ENCODE data around the gene VTA1. TPM values are rescaled to one million over a fixed set of nuclear protein-coding genes. Genes with fewer than 3 reads are reported as not detected.
A peak's percentile ranks its signal among the peaks of the same experiment; 100 is the strongest.
"Not testable (repeated sequence)": the region's sequence is repeated elsewhere in the genome, so short reads cannot be mapped to it uniquely, and the experiment has no call there.

Gene VTA1
- polyA plus RNA-seq (81.5 to 97.4 TPM (median 97.4 TPM) in 3 replicates), polyA minus RNA-seq (25.1 to 101 TPM (median 79.6 TPM) in 3 replicates)
- polyA plus RNA-seq (2011; ENCODE audit: low read depth), result 54.9 TPM
- 67.7 and 135 TPM in 2 replicates for polyA plus RNA-seq (2011; cell fraction: cytosol; rRNA removed)
- polyA plus RNA-seq (2011; cell fraction: nucleus; rRNA removed), result 61.6 and 64.3 TPM in 2 replicates
- 48.7 and 49.8 TPM in 2 replicates for polyA plus RNA-seq (2012; ENCODE audit: low replicate concordance)
- polyA minus RNA-seq (2011; cell fraction: cytosol; rRNA and poly(A)+ RNA removed), result 42.0 TPM
- polyA minus RNA-seq (2011; cell fraction: nucleus; rRNA and poly(A)+ RNA removed), result 29.2 and 49.4 TPM in 2 replicates

GRCh38 chr6:142146828-142147662 lies at the start of gene VTA1, which contains the start of gene NMBR:
VTA1 (plus strand) TSS chr6:142147263; CDS start chr6:142147288, 25 bp downstream.
NMBR (minus strand) TSS chr6:142147122; CDS start chr6:142088658, 58,464 bp downstream.
- no peaks in the 10 kb centered on the region for H3K9me1 ChIP-seq (ENCODE audit: control insufficient read depth, extremely low read depth, insufficient read depth, low read length)
- H3K4me1 ChIP-seq (ENCODE audit: control insufficient read depth, extremely low read depth, insufficient read depth, low read length), result peaks cover 13% of the 10 kb centered on the region
- peak within 1 kb of the TSS; percentile 67 for H3K27ac ChIP-seq (ENCODE audit: control insufficient read depth, insufficient read depth, low read length)
- H3K79me2 ChIP-seq (ENCODE audit: control insufficient read depth, insufficient read depth, low read length), result peaks cover 49% of the 10 kb centered on the region
- FAIRE-seq (peak; percentile 92), DNase-seq (ENCODE audit: low read depth, low spot score) (peak; percentile 84)
- H3K4me2 ChIP-seq (ENCODE audit: control insufficient read depth, extremely low read depth, insufficient read depth, low read depth, low read length), result peak within 1 kb of the TSS; percentile 90
- peaks cover 0 to 4% of the 10 kb centered on the region in 2 experiments for H3K36me3 ChIP-seq (ENCODE audit: control insufficient read depth in 2 of 2, extremely low read depth in 1 of 2, insufficient read depth in 2 of 2, low read length in 2 of 2)
- H3K9ac ChIP-seq (ENCODE audit: control insufficient read depth, extremely low read depth, insufficient read depth, low read length), result peak within 1 kb of the TSS; percentile 78
- peak within 1 kb of the TSS; percentile 92 for H2AFZ ChIP-seq (ENCODE audit: control insufficient read depth, low read length)
- no peaks in the 10 kb centered on the region for H4K20me1 ChIP-seq (ENCODE audit: control insufficient read depth, extremely low read depth, insufficient read depth, low read length)
- peak within 1 kb of the TSS; percentile 78 to 99 (median 95) for H3K4me3 ChIP-seq (ENCODE audit: control insufficient read depth in 2 of 3, extremely low read depth in 1 of 3, insufficient read depth in 2 of 3, low read depth in 1 of 3, low read length in 3 of 3)
- no peaks in the 10 kb centered on the region for H3K9me3 ChIP-seq (ENCODE audit: control insufficient read depth, low read depth, low read length)
- TF ChIP-seq EZH2 (IDR thresholded peaks at IDR 0.05; ENCODE audit: low read length) (no peak), CTCF (optimal IDR thresholded peaks at IDR 0.05 in 1 of 3, IDR thresholded peaks at IDR 0.05 in 1 of 3, conservative IDR thresholded peaks at IDR 0.05 in 1 of 3; ENCODE audit: extremely low read depth in 1 of 3, insufficient read depth in 2 of 3, low read length in 3 of 3) (peak; percentile 77 to 93 (median 89))
- dilution Hi-C loops (cut with MboI; ENCODE audit: extremely low pct_ligation_motif_present, low sequenced_read_pairs), result no loop called here
- no peaks in the 10 kb centered on the region for H3K27me3 ChIP-seq (ENCODE audit: control insufficient read depth, extremely low read depth, insufficient read depth, low read length)

- not testable (repeated sequence) for FAIRE-seq; H3K4me2 ChIP-seq (ENCODE audit: control insufficient read depth, extremely low read depth, insufficient read depth, low read depth, low read length); H4K20me1 ChIP-seq (ENCODE audit: control insufficient read depth, extremely low read depth, insufficient read depth, low read length); H3K9me3 ChIP-seq (ENCODE audit: control insufficient read depth, low read depth, low read length); H3K4me1 ChIP-seq (ENCODE audit: control insufficient read depth, extremely low read depth, insufficient read depth, low read length); H3K79me2 ChIP-seq (ENCODE audit: control insufficient read depth, insufficient read depth, low read length); H3K4me3 ChIP-seq (ENCODE audit: control insufficient read depth in 2 of 3, extremely low read depth in 1 of 3, insufficient read depth in 2 of 3, low read depth in 1 of 3, low read length in 3 of 3); H2AFZ ChIP-seq (ENCODE audit: control insufficient read depth, low read length); DNase-seq (ENCODE audit: low read depth, low spot score); H3K9me1 ChIP-seq (ENCODE audit: control insufficient read depth, extremely low read depth, insufficient read depth, low read length); H3K36me3 ChIP-seq (ENCODE audit: control insufficient read depth in 2 of 2, extremely low read depth in 1 of 2, insufficient read depth in 2 of 2, low read length in 2 of 2); H3K9ac ChIP-seq (ENCODE audit: control insufficient read depth, extremely low read depth, insufficient read depth, low read length); H3K27ac ChIP-seq (ENCODE audit: control insufficient read depth, insufficient read depth, low read length); H3K27me3 ChIP-seq (ENCODE audit: control insufficient read depth, extremely low read depth, insufficient read depth, low read length)
- dilution Hi-C loops (cut with MboI; ENCODE audit: extremely low pct_ligation_motif_present, low sequenced_read_pairs), result loop anchor here (25.0 kb wide), 1 partner anchor 418 kb away; no protein-coding TSS in a partner anchor
Observed at GRCh38 chr6:142104820-142105219, 42.2 kb upstream of the VTA1 start.

- H3K27me3 ChIP-seq (ENCODE audit: control insufficient read depth, extremely low read depth, insufficient read depth, low read length); H4K20me1 ChIP-seq (ENCODE audit: control insufficient read depth, extremely low read depth, insufficient read depth, low read length); FAIRE-seq; H3K27ac ChIP-seq (ENCODE audit: control insufficient read depth, insufficient read depth, low read length); H3K9ac ChIP-seq (ENCODE audit: control insufficient read depth, extremely low read depth, insufficient read depth, low read length); H3K36me3 ChIP-seq (ENCODE audit: control insufficient read depth in 2 of 2, extremely low read depth in 1 of 2, insufficient read depth in 2 of 2, low read length in 2 of 2); H3K9me1 ChIP-seq (ENCODE audit: control insufficient read depth, extremely low read depth, insufficient read depth, low read length); H3K4me3 ChIP-seq (ENCODE audit: control insufficient read depth in 2 of 3, extremely low read depth in 1 of 3, insufficient read depth in 2 of 3, low read depth in 1 of 3, low read length in 3 of 3); H2AFZ ChIP-seq (ENCODE audit: control insufficient read depth, low read length); H3K4me1 ChIP-seq (ENCODE audit: control insufficient read depth, extremely low read depth, insufficient read depth, low read length); H3K9me3 ChIP-seq (ENCODE audit: control insufficient read depth, low read depth, low read length); H3K79me2 ChIP-seq (ENCODE audit: control insufficient read depth, insufficient read depth, low read length); DNase-seq (ENCODE audit: low read depth, low spot score); H3K4me2 ChIP-seq (ENCODE audit: control insufficient read depth, extremely low read depth, insufficient read depth, low read depth, low read length): not testable (repeated sequence)
- dilution Hi-C loops (cut with MboI; ENCODE audit: extremely low pct_ligation_motif_present, low sequenced_read_pairs), result loop anchor here (25.0 kb wide), 1 partner anchor 424 kb away; no protein-coding TSS in a partner anchor
Observed at GRCh38 chr6:142110820-142111219, 36.2 kb upstream of the VTA1 start.
